ENCODE data around the gene GDAP1L1. TPM values are rescaled to one million over a fixed set of nuclear protein-coding genes. Genes with fewer than 3 reads are reported as not detected.
"Not testable (repeated sequence)": the region's sequence is repeated elsewhere in the genome, so short reads cannot be mapped to it uniquely, and the experiment has no call there.

Gene GDAP1L1
- total RNA-seq, 1 donor = not detected

DNA sequence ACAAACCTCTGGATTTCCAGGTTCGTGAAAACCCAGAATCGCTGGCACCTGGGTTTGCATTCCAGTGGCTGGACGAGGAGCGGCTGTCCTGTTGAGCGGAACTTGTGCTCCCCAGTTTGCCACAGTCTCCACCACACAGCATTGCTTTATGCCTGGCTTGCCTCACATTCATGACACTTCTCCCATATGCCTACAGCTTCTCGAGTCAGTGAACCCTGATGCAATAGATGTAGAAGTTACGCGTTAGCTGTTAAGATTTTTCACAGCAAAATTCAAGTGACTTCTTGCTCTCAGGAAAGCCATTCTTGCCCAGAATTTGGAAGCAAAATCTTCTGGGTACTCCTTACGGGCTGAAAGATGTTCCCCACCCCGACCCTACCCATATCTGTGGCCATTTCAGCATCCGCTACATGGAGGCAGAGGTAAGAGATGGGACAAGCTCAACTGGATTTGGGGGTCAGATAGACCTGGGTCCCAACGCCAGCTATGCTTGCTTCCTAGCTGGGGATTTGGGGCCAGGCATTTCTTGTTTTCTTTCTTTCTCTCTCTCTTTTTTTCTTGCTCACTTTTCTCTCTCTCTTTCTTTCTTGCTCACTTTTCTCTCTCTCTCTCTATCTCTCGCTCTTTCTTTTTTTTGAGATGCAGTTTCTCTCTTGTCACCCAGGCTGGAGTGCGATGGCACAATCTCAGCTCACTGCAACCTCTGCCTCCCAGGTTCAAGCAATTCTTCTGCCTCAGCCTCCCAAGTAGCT is 12.4 kb upstream of the GDAP1L1 start:
- no peak overlapping the region for H3K4me3 ChIP-seq (ENCODE audit: low read depth, low read length)
- peak; percentile 3 for DNase-seq (ENCODE audit: low read depth)
- TF ChIP-seq, protein P1, sequence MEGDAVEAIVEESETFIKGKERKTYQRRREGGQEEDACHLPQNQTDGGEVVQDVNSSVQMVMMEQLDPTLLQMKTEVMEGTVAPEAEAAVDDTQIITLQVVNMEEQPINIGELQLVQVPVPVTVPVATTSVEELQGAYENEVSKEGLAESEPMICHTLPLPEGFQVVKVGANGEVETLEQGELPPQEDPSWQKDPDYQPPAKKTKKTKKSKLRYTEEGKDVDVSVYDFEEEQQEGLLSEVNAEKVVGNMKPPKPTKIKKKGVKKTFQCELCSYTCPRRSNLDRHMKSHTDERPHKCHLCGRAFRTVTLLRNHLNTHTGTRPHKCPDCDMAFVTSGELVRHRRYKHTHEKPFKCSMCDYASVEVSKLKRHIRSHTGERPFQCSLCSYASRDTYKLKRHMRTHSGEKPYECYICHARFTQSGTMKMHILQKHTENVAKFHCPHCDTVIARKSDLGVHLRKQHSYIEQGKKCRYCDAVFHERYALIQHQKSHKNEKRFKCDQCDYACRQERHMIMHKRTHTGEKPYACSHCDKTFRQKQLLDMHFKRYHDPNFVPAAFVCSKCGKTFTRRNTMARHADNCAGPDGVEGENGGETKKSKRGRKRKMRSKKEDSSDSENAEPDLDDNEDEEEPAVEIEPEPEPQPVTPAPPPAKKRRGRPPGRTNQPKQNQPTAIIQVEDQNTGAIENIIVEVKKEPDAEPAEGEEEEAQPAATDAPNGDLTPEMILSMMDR (IDR thresholded peaks at IDR 0.05; ENCODE audit: insufficient read depth, low read depth, low read length) = no peak

DNA sequence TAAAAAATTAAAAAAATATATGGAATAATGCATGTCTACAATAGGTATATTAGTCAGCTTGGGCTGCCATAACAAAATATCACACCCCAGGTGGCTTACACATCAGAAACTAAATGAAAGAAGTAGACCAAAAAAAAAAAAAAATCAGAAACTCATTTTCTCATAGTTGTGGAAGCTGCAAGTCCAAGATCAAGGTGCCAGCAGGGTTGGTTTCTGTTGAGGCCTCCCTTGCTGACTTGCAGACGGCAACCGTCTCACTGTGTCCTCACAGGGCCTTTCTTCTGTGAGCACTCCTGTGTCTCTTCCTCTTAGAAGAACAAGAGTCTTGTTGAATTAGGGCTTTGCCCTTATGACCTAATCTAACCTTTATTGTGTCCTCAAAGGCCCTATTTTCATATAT is 11.4 kb upstream of the GDAP1L1 start:
- TF ChIP-seq, protein P1 (IDR thresholded peaks at IDR 0.05; ENCODE audit: insufficient read depth, low read depth, low read length) = no peak
- no peak for DNase-seq (ENCODE audit: low read depth)
- H3K4me3 ChIP-seq (ENCODE audit: low read depth, low read length) = no peak overlapping the region

DNA sequence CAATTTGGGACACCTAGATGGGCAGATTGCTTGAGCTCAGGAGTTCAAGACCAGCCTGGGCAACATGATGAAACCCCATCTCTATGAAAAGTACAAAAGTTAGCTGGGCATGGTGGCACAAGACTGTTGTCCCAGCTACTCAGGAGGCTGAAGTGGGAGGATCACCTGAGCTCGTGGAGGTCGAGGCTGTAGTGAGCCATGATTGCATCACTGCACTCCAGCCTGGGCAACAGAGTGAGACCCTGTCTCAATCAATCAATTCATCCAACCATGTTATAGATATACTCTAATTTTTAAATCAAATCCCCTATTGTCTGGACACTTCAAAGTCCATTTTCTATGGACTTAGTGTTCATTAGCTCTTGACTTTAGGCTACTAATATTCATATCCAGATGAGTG is 10.3 kb upstream of the GDAP1L1 start:
- DNase-seq (ENCODE audit: low read depth); H3K4me3 ChIP-seq (ENCODE audit: low read depth, low read length): not testable (repeated sequence)

DNA sequence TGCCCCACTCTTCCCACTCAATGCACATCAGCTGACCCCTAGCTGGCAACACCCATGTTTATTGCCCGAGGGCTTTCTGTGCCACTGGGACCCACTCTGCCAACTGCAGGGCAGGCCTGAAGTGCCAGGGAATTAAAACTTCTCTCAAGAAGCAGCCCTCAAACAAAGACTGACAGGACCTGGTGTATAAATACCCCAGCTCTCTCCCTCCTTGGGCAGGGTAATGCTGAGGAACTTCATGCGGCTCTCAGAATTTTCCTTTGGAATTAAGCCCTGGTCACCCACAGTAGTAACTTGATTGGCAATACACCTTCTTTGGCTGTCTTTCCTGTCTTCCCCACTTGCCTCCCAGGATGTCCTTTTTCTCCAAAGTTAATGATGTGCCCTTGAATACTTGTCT is 5.3 kb upstream of the GDAP1L1 start:
- H3K4me3 ChIP-seq (ENCODE audit: low read depth, low read length) = no peak overlapping the region
- TF ChIP-seq, protein P1 (IDR thresholded peaks at IDR 0.05; ENCODE audit: insufficient read depth, low read depth, low read length) = no peak
- no peak for DNase-seq (ENCODE audit: low read depth)

DNA sequence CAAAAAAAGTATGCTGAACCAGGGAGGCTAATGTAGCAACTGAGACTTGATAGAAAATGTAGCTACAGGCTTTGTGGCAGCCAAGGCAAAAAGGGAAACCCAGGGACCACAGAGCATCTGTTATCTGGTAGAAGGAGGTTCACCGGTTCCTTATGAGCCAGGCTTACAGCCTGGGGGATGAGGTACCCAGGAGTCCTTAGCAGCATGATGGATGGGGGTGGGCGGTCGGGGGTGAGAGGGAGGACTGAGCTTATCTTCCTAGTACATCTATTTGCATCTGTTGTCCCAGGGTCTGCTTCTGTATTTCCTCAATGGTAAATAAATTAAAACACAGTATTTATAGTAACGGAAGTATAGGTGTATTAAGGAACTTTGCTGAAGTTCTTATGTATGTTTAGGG is 1.1 kb upstream of the GDAP1L1 start:
- TF ChIP-seq, protein P1 (IDR thresholded peaks at IDR 0.05; ENCODE audit: insufficient read depth, low read depth, low read length) = no peak
- DNase-seq (ENCODE audit: low read depth) = no peak
- no peak overlapping the region for H3K4me3 ChIP-seq (ENCODE audit: low read depth, low read length)

DNA sequence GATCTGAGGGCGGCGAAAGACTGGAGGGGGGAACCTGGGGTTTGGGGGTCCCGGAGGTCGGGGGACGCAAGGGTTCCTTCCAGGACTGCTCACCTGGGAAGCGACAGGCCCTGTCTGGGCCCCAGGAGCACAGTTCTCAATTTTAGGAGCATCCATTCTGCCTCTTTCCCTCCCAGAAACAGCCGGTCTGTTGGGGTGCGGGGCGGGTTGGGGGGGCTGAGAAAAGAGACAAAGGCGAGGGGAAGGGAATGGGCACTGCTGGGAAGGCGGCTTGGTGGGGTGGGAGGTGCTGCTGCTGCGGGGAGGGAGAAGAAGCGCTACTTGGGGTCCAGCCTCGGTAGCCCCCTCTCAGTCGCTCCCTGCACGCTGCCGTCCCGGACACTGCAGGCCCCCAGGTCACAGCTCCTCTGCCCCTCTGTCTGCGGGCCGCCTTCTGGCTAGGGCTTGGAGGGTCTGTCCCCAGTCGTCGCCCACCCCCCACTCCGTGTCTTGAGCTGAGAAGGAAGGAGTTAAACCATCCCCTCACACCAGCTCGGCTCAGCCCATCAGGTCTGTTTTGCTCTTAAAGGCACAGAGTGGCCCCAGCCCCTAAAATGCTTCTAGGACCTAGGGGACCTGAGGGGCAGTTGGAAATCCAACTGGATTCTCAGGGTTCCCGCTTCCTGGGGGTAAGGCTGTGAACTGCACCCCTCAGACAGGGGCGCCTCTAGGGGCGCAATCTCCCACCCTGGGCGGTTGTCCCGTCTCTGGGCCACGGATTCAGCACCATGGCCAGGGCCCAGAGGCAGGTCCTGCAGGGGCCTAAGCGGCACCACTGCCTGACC is 690 bp downstream of the GDAP1L1 start:
- TF ChIP-seq, protein P1 (IDR thresholded peaks at IDR 0.05; ENCODE audit: insufficient read depth, low read depth, low read length) = peak; percentile 55
- DNase-seq (ENCODE audit: low read depth) = peak; percentile 38
- no peak overlapping the region for H3K4me3 ChIP-seq (ENCODE audit: low read depth, low read length)

DNA sequence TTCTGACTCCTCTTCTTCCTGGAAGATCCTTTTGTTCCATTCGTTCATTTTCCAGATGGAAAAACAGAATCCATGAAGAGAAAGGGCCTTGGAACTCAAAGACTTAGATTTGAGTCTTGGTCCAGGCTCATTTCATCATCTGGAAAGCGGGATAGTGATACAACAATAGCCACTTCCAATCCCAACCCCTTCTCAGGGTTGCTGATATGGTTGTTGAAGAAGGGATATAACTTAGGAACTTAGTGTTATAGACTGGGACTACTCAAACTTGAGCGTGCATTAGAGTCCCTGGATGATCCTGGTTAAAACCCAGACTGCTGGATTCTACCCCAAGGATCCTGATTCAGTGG is 1.3 kb downstream of the GDAP1L1 start:
- TF ChIP-seq, protein P1 (IDR thresholded peaks at IDR 0.05; ENCODE audit: insufficient read depth, low read depth, low read length) = no peak
- no peak for DNase-seq (ENCODE audit: low read depth)
- H3K4me3 ChIP-seq (ENCODE audit: low read depth, low read length) = no peak overlapping the region

Measured in fibroblast of villous mesenchyme (primary cell).